Activated T-cell treated with anti-CD3 and anti-CD28 coated beads for 1 hour (primary cell): Measurements from ENCODE around the gene EPHA5.

ENCODE experiments used
- DNase-seq: peaks from one replicate; pipeline ENCODE4 v3.0.0-alpha.2; 2020; ENCODE audit warnings: low read depth

Gene EPHA5

DNA sequence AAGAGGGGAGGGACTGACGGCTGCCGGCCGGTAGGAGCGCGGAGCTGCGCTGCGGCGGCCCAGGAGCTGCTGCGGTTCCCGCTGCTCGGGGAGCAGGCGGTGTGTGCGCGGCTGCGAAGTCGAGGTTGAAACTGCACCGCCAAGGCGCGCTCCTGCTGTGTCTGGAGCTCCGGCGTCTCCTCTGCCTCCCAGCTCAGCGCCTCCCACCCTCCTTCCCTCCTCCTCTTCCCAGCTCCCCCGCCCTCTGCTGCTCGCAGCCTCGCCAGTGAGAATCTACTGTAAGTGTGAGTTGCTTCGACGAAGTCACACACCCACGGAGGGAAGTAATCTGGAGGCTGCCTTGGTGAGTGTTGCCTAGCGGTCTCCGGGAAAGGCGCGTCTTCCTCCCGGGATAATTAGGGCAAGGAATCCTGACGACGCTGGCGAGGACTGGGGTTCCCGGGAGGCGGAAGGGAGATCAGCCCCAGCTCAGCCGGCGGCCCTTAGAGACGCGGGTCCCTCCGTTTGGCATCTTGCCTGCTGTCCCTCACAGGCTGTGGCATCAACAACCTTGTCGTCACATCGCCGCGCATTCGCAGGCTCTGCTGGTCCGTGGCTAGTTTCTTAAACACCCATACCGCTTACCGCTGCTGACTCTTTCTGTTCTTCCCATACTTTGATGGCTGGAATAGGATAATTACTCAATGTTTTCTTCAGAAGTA is at the start of gene EPHA5:
Gene EPHA5, minus strand, starts transcription at position 159 of the 701 bp plus-strand sequence. CDS start 747 bp downstream, outside the sequence.
- DNase-seq = no peak

DNA sequence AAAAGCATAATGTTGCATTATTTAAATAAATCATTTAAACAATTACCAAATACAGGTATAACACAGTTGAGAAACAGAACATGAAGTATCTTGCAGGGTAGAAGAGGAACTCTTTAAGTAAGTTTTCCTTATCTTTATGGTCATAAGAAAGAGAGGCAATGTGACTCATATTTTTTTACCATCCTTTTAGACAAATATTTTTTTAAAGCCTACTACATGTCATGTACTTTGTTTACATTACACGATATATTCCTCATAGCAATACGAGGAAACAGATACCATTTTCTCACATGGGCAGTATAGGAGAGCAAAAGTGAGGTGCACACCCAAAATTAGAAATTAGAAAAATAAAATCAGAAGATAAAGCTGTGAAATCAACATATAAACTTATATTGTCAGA is 49.3 kb upstream of the EPHA5 start:
- no peak for DNase-seq

DNA sequence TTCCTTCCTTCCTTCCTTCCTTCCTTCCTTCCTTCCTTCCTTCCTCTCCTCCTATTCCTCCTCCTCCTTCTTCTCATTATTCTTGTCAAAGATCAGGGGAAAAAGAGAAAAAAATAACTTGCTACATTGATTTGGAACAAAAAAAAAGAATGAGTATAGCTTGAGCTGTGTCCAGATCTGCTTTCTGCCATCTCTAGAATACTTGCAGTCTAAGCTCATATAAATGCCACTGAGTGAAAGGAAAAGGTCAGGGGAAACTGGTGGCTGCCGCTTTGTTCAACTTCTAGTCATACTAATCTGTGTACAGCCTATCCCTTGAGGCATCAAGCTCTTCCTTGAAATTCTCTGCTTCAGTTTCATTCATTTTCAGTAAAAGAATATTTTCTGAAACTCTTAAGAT is 28.3 kb upstream of the EPHA5 start:
- DNase-seq = no peak

DNA sequence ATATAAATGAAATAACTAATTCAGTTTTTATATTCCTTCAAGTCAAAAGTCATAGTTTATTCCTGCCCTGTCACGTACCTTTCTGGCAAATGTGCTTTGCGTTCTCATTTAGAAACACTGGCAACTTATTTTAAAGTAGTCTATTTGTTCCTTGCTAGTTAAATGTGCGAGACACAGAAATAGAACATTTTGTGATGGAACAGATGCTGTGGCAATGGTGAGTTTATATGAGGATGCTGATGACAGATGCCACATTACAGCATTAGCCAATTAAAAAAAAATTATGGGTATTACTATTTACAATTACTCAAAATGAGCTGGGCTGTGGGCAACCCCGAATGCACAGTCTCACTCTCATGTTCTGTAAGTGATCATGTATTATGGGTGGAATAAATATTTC is 26.1 kb upstream of the EPHA5 start:
- no peak for DNase-seq

DNA sequence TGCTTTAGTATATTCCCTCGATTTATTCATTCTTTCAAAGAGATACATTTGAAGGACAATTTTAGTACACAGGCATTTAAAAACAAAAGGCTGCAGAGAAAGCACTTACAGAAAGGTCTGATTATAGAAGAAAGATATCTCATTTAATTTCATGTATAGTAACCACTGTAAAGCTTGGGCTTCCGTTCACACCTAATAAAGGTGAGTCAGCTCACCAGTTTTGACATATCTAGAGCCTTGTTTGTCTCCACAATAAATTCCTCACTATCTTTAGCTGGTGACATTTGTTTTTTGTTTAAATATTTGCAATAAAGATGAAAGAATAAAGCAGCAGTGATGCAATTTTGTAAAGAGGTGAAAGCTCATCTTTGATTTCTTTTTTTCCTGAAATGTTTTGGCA is 1.1 kb upstream of the EPHA5 start:
- no peak for DNase-seq

DNA sequence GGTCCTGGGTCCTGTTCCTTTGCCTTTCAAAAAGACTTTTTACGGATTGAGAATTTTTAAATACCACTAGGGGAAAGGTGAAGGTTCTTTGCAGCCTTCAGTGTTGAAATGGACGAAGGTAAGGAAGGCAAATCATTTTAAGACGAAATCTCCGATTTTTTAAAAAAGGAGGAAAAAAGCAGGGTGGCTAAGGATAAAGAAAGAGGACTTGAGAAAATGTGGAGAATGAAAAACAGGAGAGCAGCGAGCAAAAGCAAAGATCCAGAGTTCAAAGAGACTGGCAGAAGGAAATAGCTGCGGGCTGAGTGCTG is 314 bp downstream of the EPHA5 start:
- no peak for DNase-seq

DNA sequence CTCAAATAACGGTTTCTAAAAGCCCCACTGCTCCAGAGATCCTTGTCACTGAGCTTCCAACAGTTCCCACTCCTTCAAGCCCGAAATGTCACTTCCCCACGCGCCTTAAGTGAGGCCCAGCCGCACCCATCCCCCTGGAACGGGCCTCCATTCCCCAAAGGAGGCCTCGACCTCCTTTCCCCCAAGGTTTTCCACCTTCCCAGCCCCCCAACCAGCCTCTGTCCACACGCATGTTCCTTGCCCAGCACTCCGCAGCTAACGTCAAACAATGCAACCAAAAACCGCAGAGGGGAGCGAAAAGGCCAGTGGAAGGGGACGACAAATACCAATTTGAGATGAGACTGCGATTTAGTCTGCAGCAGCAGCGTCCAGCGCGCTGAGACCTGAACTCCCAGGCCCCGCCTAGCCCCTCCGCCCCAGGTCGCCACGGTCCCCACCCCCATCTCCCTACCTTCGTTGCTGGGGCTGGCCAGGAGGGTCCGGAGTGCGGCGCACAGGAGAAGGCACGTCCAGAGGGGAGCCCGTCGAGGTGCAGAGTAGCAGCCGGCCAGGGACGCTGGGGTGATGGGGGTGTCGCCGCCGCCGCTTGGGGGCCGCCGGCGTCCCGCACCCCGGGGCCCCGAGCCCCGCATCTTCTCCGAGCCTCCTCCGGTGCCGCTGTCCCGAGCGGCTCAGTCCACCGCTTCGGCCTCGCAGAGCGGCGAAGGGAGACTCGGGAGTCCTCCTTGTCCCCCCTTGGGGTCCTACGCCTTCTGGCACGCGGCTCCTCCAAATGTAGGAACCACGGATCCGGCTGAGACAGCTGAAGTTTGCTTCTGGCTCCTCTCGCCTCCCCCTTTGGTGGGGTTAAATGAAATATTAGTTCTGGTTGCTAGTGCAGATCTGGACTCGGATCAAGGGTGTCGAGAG is 924 bp downstream of the EPHA5 start:
- no peak for DNase-seq

DNA sequence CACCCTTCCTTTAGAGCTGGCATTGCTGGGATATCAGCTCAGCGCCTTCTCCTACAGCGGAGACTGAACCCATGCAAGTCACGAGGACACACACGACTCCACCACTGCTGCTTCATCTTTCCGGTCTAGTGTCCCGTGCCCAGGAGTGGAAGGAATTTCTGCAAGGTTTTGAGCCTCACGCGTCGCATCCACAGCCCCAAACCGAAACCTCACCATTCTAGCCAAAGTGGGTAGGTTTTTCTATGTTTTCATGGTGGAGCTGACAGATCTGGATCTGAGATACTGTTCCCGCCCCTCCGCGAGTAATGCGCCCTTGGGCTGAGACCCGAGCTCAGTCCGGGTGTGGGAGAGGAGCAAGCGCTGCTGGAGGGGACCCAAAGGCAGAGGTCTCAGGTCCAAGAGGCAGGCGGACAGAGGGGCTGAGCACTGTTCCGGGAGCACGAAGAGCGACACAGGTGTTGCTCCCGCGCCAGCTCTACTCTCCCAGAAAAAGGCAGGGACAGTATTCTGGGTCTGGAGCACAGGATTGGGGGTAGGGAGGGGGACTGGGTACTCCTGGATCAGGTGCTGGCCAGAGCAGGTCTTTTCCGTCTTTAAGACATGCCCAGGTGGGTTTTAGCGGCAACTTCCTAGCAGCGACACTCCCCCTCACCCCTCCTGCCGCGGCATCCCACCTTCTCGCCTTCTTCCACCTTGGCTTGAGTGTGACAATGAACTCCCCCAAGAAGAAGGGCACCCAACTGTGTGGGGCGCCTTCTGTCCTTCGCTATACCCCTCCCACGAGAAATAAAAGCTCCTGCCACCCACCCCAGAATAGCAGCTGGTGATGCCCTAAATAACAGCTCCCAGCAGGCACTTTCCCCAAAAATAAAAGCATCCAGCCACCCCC is 1.8 kb downstream of the EPHA5 start:
- no peak for DNase-seq

DNA sequence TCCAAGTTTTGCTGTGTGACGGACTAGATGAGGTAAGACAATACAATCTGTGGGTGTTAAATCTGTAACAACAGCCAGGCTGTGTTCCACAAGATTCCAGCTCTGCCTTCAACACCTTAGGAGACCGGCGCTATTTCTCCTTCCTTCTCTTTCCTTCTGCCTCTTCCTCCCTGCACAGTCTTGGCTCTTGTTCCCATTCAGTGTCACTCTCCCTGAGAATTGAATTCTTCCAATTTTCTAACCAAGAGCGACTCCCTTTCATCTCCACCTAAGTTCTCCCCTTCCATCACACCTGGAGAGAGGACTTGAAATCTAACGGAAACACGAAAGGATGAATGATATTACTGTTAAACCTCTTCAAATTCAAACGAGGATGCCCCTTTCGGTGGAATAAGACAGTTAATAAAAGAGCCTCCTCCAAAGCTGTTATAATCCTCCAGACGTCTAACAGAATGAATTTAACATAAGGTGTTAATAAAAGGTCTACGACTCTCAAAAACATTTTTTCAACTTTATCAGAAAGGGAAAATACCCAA is 2.7 kb downstream of the EPHA5 start:
- DNase-seq = no peak

DNA sequence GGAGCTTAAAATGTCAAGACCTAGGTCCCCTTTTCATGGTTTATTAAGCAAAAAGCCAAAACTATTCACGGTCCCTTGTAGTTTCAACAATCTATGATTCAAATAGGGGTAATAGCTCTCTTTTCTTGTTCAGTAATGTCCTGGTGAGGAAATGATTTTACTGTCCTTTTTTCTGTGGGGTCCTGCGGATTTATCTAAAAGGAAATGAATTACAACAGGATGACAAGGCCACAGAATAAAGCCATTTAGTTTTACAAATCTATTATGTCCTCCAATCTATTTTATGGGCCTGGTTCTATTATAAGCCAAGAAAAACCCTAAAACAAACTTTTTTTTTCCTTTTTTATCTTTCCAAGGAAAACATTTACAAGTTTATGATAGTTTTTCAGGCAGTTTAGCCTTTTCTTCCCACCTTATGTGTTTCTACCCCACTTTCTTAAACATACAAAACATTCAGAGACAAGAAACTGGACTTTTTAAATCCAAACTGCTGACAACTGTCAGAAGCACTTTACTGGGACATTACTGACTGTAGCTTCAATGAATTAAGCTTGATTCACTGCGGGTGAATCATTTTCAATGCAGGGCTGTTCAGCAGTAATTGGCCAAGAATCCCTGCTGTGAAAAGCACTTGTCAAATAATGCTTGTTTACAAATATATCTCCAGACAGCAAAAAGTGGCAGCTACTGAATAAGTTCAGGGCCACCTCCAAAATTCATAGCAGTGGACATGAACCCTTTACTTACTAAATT is 4.3 kb downstream of the EPHA5 start:
- DNase-seq = no peak

DNA sequence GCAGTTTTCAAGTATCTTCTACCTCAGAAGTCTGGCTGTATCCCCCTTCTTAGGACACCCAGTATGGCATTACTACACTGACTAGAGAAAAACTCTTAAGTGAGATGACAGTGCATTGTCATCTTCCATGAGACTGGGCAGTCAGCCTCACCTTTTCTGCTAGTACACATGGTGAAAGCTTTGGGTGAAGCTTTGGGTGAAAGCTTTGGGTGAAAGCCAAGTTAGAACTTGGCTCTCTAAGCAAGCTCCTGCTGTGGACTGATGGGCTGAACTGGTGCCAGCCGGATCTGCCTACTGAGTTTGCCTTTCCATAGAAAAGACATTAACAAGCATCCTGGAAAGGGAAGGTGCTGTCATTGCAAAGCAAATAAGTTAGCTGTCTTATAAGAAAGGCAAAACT is 8.8 kb downstream of the EPHA5 start:
- no peak for DNase-seq

DNA sequence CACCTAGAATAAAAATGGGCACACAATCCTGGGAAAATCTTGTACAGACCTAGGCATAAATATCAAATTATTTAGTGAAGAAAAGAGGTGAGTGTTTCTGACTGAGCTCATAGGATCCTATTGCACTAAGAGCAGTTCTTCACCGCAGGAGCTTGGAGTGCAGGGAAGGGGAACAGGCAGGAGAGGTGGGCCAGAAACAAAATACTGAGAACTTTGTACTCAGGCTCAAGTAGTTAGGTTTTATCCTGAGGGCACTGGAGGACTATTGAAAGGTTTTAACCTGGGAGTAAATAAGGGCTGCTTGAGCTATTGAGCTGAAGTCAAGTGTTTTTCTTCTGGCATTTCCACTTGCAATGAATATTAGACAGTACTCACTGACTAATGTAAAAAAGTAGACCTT is 12.2 kb downstream of the EPHA5 start:
- no peak for DNase-seq

DNA sequence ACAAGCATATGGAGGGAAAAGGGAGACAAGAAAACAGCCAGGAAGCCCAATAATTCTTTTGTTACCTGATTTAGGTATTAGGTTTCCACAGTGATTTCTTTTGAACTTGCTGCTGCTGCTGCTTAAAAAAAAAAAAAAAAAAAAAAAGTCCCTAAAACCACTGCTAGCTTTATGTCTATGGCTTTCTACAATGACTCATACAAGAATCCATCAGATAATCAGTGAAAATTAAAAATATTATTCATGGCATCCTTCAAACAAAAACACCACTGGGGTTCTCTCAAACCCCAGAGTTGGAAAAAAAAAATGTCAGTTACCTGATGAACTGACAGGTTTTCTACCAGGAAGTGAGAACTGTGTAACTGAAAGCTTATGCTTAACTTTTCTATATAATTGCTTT is 14.3 kb downstream of the EPHA5 start:
- no peak for DNase-seq

DNA sequence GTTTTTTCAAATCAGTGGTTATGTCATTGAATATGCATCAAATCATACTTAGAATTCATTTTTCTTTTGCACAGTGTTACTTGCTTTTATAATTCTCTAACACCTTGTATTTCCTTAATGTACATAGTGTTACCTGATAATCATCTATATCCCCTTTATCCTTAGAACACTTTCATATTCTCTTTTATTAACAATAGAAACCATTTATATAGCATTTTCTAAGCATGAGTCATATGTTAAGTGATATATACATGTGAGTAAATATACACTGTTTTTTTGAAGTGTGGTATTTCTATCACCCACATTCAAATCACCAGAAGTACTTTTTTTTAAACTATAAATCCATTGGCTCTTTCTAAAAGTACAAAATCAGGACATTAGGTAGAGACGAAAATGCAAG is 15.3 kb downstream of the EPHA5 start:
- no peak for DNase-seq

DNA sequence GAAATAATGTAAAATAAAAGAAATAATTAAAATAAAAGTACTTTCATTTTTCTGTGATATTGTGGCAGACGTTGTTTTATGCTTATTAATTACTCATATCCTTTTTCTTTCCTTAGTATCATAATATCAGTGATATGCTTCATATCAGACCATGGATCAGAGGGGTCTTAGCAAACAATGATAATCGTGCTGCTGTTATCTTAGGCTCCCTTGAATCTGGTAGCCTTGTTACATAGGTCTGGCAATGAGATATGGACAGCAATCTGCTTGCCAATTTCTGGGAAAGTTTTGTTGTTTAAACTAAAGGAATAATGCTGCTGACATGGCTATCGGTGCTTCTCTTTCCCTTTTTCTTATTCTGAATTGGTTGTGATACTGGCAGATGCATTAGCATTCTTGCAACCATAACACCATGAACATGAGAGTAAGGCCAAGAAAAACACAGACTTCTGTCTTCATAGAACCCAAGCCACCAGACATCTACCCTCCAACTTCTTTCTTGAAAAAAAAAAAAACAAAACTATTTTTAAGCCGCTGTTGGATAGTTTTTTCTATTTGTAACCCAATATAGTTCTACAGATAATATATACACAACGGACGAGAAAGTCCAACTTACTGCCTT is 16.4 kb downstream of the EPHA5 start:
- no peak for DNase-seq

DNA sequence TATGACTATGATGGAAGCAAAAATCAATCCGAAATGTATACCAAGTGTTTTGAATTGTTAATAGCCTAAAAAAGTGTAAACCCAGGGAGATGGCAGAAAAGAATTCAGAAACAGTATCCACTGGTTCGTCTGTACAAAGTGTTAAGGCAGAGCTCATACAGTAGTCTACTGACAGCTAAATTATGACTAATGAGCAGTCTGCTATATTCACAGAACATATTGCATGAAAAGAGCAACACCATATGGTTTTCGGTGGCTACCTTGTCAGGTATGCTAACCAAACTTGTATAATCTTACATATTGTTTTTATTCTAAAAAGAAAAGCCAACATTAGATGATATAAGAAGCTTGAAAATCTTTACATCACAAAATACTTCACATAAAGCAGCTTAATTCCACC is 18.5 kb downstream of the EPHA5 start:
- DNase-seq = no peak

DNA sequence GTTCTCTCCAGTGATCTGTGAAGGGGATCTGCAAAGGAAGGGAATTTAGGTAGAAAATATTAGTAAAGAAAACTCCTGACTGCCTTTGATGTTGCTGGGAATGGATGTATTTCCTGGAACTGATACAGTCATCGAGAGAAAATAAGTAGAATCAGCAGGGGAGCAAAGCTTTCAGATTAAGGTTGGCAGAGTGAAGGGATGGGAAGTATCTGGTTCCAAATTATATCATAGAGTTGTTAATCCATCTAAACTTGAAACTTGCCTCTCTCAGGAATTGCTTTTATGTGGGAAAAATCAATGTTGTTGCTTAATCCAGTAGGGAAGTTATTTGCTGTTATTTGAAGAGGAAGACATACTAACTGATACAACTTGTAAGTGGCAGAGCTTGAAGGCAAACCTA is 19.3 kb downstream of the EPHA5 start:
- no peak for DNase-seq

DNA sequence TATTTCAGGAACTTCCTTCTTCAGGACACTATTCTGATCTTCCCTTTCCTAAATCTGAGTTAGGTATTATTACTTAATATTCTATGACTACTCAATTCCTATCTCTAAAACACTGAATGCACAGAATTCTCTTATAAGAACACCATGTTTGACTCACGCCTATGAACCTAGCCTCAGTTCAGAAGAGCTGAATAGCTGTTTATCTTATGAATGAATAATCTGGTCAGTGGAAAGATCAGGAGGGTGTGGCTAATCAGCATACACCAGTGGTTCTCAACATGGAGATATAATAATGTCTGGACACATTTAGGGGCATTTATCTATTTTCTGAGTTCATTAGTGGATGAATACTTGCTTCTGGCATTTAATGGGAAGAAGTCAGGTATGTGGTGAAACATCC is 24.2 kb downstream of the EPHA5 start:
- DNase-seq = no peak

DNA sequence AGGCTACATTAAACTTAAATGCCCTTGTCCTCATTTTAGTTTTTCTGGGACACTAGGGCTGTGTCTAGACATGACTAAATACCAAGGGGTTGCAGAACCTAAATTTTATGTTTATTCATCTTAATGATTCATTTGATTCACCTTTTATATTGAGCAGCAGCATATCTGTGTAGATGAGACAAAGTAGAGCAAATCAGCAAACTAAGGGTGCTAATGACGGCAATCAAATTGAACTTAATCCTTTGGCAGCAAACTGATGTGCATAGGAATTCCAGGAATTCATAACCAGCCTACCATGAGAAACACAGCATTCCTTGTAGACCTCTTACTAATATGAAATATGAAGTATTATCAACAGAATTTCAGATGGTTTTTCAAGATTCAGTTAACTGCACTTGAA is 25.1 kb downstream of the EPHA5 start:
- DNase-seq = no peak

DNA sequence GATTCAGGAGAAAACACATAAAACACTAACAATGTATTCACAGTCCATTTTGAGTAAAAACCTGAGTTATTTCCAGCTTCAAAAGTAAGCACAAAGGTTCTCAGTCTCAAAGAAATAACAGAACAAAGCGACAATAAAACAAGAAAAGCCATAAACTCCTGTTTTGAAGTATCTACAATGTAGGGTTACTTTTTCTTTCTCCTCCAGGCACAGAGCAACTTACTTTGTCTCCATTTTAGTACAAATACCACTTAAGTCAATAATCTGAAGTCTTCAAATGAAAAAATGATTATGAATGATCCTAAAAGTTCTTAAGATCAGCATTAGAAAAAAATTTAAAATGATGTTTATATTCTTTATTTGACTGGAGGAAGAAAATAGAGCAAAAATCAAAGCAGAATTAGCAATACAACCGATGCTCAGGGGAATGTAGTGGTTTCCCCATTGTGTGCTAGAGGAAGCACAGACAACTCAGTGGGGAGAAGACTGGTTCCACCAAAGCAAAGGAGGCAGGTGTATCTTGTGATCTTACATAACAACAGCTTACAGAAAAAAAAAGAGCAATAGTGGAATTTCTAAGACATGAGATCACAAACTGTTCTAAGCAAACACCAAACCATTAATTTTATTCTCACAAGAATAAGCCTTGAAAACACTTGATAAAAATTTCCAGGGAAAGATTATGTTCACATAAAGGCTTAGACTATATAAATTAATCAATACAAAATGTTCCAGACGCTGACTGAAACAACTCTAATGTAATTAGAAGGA is 35.1 kb downstream of the EPHA5 start:
- no peak for DNase-seq
